ENCODE data around the gene MTHFD2L. TPM values are rescaled to one million over a fixed set of nuclear protein-coding genes. Genes with fewer than 3 reads are reported as not detected.

MTHFD2L gene
- total RNA-seq, 1 donor from 2014 or later = 14.7 TPM

DNA sequence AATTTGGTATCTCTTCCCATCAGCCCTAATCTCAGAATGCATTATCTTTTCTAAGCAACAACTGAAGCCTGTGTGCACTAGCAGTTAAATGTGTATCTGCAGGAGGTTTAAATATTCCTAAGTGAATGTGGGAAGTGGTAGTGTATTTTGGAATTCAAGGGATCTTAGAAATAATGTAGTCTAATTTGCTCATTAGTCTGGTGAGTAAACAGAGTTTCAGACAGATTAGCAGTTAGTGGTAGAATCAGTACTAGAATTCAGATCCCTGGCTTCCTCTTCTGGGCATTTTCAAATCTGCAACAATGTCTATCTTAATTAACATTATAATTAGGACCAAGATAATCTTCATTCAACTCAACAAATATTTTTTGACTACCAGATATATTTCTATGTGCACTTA lies 47.2 kb upstream of the MTHFD2L start:
- peaks cover 83% of the 10 kb centered on the region for H3K4me1 Mint-ChIP-seq (ENCODE audit: unreplicated experiment)
- H3K27ac Mint-ChIP-seq (ENCODE audit: unreplicated experiment) = peak overlapping the region; percentile 88
- H3K36me3 Mint-ChIP-seq (ENCODE audit: unreplicated experiment) = no peaks in the 10 kb centered on the region
- DNase-seq (ENCODE audit: extremely low spot score, unreplicated experiment) = no peak
- TF ChIP-seq, protein P1, sequence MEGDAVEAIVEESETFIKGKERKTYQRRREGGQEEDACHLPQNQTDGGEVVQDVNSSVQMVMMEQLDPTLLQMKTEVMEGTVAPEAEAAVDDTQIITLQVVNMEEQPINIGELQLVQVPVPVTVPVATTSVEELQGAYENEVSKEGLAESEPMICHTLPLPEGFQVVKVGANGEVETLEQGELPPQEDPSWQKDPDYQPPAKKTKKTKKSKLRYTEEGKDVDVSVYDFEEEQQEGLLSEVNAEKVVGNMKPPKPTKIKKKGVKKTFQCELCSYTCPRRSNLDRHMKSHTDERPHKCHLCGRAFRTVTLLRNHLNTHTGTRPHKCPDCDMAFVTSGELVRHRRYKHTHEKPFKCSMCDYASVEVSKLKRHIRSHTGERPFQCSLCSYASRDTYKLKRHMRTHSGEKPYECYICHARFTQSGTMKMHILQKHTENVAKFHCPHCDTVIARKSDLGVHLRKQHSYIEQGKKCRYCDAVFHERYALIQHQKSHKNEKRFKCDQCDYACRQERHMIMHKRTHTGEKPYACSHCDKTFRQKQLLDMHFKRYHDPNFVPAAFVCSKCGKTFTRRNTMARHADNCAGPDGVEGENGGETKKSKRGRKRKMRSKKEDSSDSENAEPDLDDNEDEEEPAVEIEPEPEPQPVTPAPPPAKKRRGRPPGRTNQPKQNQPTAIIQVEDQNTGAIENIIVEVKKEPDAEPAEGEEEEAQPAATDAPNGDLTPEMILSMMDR (IDR thresholded peaks at IDR 0.05) = no peak
- no peaks in the 10 kb centered on the region for H3K27me3 Mint-ChIP-seq (ENCODE audit: unreplicated experiment)
- H3K9me3 Mint-ChIP-seq (ENCODE audit: unreplicated experiment) = no peaks in the 10 kb centered on the region
- H3K4me3 Mint-ChIP-seq (ENCODE audit: unreplicated experiment) = no peak overlapping the region

DNA sequence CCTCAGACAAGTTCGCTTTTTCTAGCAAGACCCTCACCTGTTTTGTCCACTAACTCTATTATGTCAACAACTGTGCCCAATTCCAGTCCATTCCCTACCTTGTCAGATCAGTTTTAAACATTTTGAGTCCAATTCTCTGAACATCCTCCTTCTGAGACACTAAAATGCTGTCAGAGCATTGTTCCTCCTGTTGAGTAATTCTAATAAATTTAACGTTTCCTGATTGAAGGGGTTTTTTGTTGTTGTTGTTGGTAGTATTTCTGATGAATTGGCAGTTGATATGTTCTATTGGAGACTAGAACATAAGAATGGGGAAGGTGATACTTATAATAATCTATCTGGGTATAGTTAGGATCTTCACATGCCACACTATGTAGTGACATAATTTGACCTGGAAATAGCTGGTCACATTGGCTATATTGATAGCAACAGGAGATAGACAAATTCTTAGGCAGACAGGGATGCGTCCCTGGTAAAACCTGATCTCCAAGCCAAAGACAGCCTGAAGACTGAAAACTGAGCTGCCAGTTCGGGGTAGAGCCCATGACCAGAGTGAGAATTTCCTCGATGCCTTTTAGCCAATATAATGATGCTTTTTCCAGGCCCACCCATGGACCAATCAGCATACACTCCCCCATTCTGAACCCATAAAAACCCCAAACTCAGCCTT lies 46.5 kb upstream of the MTHFD2L start:
- H3K9me3 Mint-ChIP-seq (ENCODE audit: unreplicated experiment) = no peaks in the 10 kb centered on the region
- no peaks in the 10 kb centered on the region for H3K36me3 Mint-ChIP-seq (ENCODE audit: unreplicated experiment)
- H3K4me3 Mint-ChIP-seq (ENCODE audit: unreplicated experiment) = no peak overlapping the region
- TF ChIP-seq, protein P1 (IDR thresholded peaks at IDR 0.05) = no peak
- no peak for DNase-seq (ENCODE audit: extremely low spot score, unreplicated experiment)
- peaks cover 81% of the 10 kb centered on the region for H3K4me1 Mint-ChIP-seq (ENCODE audit: unreplicated experiment)
- H3K27me3 Mint-ChIP-seq (ENCODE audit: unreplicated experiment) = no peaks in the 10 kb centered on the region
- peak overlapping the region; percentile 88 for H3K27ac Mint-ChIP-seq (ENCODE audit: unreplicated experiment)

DNA sequence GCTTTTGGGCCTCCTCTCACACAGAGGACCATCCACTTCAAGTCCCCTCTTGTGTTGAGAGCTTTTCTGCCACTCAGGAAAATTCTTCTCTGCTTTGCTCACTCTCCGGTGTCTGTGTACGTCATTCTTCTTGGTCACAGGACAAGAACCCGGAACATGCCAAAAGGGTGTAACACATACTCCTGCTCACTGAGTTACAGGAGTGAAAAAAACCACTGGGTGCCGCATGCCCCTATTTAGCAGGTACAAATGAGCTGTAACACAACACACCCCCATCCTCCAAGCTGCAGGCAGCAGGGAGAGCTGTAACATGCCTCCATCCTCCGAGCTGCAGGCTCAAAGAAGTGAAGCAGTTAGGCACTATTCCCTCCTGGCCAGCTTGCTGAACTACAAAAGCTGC lies 45.9 kb upstream of the MTHFD2L start:
- Mint-ChIP-seq H3K4me1 (ENCODE audit: unreplicated experiment) (peaks cover 84% of the 10 kb centered on the region), H3K36me3 (ENCODE audit: unreplicated experiment) (no peaks in the 10 kb centered on the region), H3K4me3 (ENCODE audit: unreplicated experiment) (no peak overlapping the region), H3K9me3 (ENCODE audit: unreplicated experiment) (no peaks in the 10 kb centered on the region), H3K27ac (ENCODE audit: unreplicated experiment) (peak overlapping the region; percentile 88), H3K27me3 (ENCODE audit: unreplicated experiment) (no peaks in the 10 kb centered on the region)
- TF ChIP-seq, protein P1 (IDR thresholded peaks at IDR 0.05) = no peak
- no peak for DNase-seq (ENCODE audit: extremely low spot score, unreplicated experiment)

DNA sequence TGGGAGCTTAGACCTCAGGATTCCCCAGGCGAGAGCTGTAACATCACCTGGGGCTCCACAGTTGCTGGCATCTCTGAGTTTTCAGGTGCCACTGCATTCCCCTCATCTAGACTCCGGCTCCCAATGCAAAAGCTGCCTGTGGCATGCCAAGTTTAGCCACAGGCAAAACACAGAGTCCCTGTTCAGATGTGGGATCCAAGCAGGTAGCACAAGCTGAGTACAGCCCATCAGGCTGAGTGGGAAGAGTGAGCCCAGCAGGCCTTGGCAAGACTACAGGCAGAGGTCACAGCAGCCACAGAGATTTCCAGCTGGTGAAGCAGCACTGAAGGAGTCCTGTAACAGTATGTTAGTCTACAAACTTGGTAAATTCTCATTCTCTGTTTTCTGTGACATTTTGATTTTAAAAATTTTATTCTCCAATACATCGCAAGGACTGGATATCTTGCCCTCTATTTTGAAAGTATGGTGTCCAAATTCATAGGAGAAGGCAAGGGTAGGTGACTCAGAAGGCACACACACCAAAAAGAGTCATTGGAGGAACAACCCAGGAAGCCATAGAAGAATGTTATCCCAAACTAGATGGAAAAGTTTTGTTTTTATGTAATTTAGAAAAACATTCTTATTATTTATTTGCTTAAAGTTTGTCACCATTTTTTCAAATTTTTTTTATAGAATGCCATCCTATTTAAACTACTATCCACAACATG lies 45.4 kb upstream of the MTHFD2L start:
- TF ChIP-seq, protein P1 (IDR thresholded peaks at IDR 0.05) = no peak
- DNase-seq (ENCODE audit: extremely low spot score, unreplicated experiment) = no peak
- no peaks in the 10 kb centered on the region for H3K36me3 Mint-ChIP-seq (ENCODE audit: unreplicated experiment)
- peak overlapping the region; percentile 88 for H3K27ac Mint-ChIP-seq (ENCODE audit: unreplicated experiment)
- H3K4me1 Mint-ChIP-seq (ENCODE audit: unreplicated experiment) = peaks cover 88% of the 10 kb centered on the region
- no peaks in the 10 kb centered on the region for H3K27me3 Mint-ChIP-seq (ENCODE audit: unreplicated experiment)
- H3K9me3 Mint-ChIP-seq (ENCODE audit: unreplicated experiment) = no peaks in the 10 kb centered on the region
- no peak overlapping the region for H3K4me3 Mint-ChIP-seq (ENCODE audit: unreplicated experiment)

DNA sequence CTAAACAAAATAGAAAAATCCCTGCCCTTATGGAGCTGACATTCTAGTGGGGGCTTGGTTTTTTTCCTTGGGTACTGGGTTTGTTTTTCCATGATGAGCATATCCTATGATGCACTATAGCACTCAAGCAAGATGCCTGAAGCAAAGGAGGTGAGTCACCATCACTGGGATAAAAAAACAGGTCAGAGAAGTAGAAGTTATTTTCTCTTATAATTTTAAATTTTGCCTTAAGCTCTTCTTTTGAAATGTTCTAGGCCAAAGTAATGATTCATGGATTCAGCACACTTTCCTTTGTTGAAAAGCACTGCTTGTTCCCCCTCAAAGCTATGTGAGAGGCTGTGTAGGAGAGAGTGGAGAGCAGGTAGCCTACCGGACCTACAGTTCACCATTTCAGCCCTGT lies 43.7 kb upstream of the MTHFD2L start:
- no peak for DNase-seq (ENCODE audit: extremely low spot score, unreplicated experiment)

More for the DNA sequence above, 43.7 kb upstream of the MTHFD2L start:
- H3K27me3 Mint-ChIP-seq (ENCODE audit: unreplicated experiment) = no peaks in the 10 kb centered on the region
- H3K4me1 Mint-ChIP-seq (ENCODE audit: unreplicated experiment) = peaks cover 81% of the 10 kb centered on the region
- H3K27ac Mint-ChIP-seq (ENCODE audit: unreplicated experiment) = peak overlapping the region; percentile 93
- no peaks in the 10 kb centered on the region for H3K9me3 Mint-ChIP-seq (ENCODE audit: unreplicated experiment)
- no peaks in the 10 kb centered on the region for H3K36me3 Mint-ChIP-seq (ENCODE audit: unreplicated experiment)
- no peak overlapping the region for H3K4me3 Mint-ChIP-seq (ENCODE audit: unreplicated experiment)
- TF ChIP-seq, protein P1 (IDR thresholded peaks at IDR 0.05) = no peak

All from osteocyte (in vitro differentiated cells).